ENCODE measurements around the gene SAMD14. TPM values are rescaled to one million over a fixed set of nuclear protein-coding genes. Genes with fewer than 3 reads are reported as not detected.
A peak's percentile ranks its signal among the peaks of the same experiment; 100 is the strongest.

SAMD14 gene
- total and polyA plus RNA-seq, 2 donors, result 0.42 to 0.62 TPM

DNA sequence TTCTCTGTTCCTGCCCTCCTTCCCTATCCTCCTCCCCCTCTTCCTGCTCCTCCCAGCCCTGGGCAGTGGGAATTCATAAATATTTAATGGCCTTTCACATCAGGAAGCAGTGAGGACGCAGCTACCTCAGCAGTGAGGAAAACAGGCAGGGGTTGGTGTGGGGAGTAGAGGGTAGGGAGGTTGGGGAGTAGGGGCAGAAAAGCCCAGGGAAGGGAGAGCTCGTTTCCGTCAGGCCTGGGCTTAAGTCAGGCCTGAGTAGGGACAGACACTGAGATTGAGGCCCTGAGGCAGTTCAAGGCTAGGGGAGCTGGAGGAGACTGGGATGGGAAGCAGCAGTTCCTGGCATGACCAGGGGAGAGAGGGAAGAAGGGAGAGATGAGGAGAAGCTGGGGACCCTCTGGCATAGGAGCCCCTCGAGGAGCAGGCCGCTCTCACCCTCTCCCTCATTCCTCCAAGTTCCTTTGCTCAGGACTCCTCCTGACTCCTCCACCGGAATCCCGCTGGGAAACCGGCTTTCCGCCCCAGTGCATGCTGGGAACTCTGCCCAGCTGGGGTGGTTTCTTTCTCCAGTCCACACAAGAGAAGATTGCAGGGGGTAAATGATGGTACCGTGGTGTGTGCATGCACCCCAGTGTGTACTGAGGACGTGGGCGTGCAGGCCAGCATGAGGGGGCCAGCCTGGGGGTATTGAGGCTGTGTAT lies 6.2 kb downstream of the SAMD14 start:
- DNase-seq (ENCODE audit: low read depth in 6 of 9, low spot score in 9 of 9), result no peak

DNA sequence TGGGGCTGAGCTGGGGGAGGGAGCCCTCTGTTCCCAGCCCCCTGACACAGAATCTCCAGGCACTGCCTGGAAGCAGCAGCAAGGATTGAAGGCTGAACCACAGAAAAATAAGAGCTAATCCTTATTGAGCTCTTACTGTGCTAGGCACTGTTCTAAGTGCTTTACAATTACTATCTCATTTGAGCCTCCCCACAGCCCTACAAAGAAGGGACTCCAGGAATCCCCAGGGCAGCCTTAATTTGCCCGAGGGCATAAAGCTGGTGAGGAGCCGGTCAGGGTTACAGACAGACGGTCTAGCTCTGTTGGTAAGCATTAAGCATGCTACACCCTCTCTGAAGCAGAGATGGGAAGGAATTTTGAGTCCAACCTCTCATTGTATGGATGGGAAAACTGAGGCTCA lies 7.0 kb downstream of the SAMD14 start:
- Histone ChIP-seq H3K4me3 (ENCODE audit: low read length in 2 of 2) (no peak overlapping the region), H3K9me3 (ENCODE audit: control insufficient read depth in 2 of 2, insufficient read depth in 1 of 2, low read length in 1 of 2) (no peaks in the 10 kb centered on the region), H3K4me1 (ENCODE audit: control insufficient read depth in 2 of 2, insufficient read depth in 2 of 2, low read length in 2 of 2) (no peaks in the 10 kb centered on the region), H3K27me3 (ENCODE audit: control insufficient read depth in 2 of 2, insufficient read depth in 1 of 2, low read length in 1 of 2) (peaks cover 23 to 67% of the 10 kb centered on the region in 2 donors), H3K27ac (ENCODE audit: low read depth in 1 of 2, low read length in 1 of 2) (no peak overlapping the region), H3K36me3 (ENCODE audit: control insufficient read depth in 2 of 2, insufficient read depth in 2 of 2, low read length in 1 of 2) (no peaks in the 10 kb centered on the region)
- 96% methylated on average over 3 of the region's 3 CpGs for WGBS
- no peak for DNase-seq (ENCODE audit: low read depth in 6 of 9, low spot score in 9 of 9)

More for the DNA sequence above, 6.2 kb downstream of the SAMD14 start:
- Histone ChIP-seq H3K36me3 (ENCODE audit: control insufficient read depth in 2 of 2, insufficient read depth in 2 of 2, low read length in 1 of 2) (no peaks in the 10 kb centered on the region), H3K27ac (ENCODE audit: low read depth in 1 of 2, low read length in 1 of 2) (no peak overlapping the region), H3K4me3 (ENCODE audit: low read length in 2 of 2) (no peak overlapping the region), H3K4me1 (ENCODE audit: control insufficient read depth in 2 of 2, insufficient read depth in 2 of 2, low read length in 2 of 2) (peaks cover 0 to 5% of the 10 kb centered on the region in 2 donors), H3K9me3 (ENCODE audit: control insufficient read depth in 2 of 2, insufficient read depth in 1 of 2, low read length in 1 of 2) (peaks cover 0 to 5% of the 10 kb centered on the region in 2 donors), H3K27me3 (ENCODE audit: control insufficient read depth in 2 of 2, insufficient read depth in 1 of 2, low read length in 1 of 2) (peaks cover 26 to 67% of the 10 kb centered on the region in 2 donors)
- WGBS, result 91% methylated on average over 12 of the region's 12 CpGs

DNA sequence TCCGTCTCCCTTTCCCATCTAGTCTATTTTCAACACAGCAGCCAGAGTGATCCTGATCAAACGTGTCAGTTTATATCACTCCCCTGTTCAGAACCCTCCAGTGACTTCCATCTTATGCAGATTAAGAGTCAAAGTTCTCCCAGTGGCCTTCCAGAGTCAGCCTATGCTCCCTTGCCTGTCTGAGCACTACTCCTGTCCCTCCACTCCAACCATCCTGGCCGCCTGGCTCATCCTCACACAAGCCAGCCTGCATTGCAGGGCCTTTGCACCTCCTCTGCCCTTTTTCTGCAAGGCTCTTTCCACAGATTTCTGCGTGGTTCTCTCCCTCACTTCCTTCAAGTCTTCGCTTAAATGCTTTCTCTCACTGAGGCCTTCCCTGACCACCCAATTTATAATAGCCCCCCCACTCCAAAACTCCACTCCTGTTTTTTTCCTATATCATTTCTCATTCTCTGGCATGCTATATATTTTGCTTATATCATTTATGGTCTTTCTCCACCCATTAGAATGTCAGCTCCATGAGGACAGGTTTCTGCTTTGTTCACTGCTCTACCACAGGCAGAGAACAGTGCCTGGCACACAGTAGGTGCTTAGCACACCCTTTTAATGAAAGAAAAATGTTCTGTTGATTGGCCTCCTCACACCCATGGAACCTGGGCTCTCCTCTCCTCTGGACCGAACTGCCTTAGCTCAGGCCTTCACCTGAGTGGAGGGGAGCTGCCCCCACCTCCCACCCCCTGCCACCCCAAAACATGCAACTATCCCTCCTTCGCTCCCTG lies 9.3 kb downstream of the SAMD14 start:
- peaks cover 0 to 1% of the 10 kb centered on the region in 2 donors for H3K9me3 ChIP-seq (ENCODE audit: control insufficient read depth in 2 of 2, insufficient read depth in 1 of 2, low read length in 1 of 2)
- 95% methylated on average over 7 of the region's 7 CpGs for WGBS
- DNase-seq (ENCODE audit: low read depth in 6 of 9, low spot score in 9 of 9), result no peak
- peaks cover 28 to 68% of the 10 kb centered on the region in 2 donors for H3K27me3 ChIP-seq (ENCODE audit: control insufficient read depth in 2 of 2, insufficient read depth in 1 of 2, low read length in 1 of 2)
- no peaks in the 10 kb centered on the region for H3K36me3 ChIP-seq (ENCODE audit: control insufficient read depth in 2 of 2, insufficient read depth in 2 of 2, low read length in 1 of 2)
- H3K4me3 ChIP-seq (ENCODE audit: low read length in 2 of 2), result no peak overlapping the region
- no peak overlapping the region for H3K27ac ChIP-seq (ENCODE audit: low read depth in 1 of 2, low read length in 1 of 2)
- peaks cover 2 to 4% of the 10 kb centered on the region in 2 donors for H3K4me1 ChIP-seq (ENCODE audit: control insufficient read depth in 2 of 2, insufficient read depth in 2 of 2, low read length in 2 of 2)

DNA sequence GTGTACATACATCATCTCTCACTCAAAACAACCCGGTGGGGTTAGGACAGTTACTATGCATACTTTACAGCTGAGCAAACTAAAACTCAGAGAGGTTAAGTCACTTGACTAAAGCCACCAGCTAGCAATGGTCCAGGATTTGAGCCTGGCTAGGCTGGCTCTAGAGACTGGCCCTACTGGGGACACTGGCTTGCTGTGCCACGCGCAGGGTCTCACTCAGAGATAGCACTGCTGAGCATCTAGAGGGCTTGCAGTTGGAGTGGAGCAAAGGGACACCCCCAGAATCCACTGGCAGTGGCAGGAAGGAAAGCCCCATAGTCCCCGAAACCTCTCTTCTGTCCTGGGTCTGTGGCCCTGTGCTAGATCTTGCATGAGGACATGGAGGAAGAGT lies 11.1 kb downstream of the SAMD14 start:
- Histone ChIP-seq H3K27ac (ENCODE audit: low read depth in 1 of 2, low read length in 1 of 2) (no peak overlapping the region), H3K27me3 (ENCODE audit: control insufficient read depth in 2 of 2, insufficient read depth in 1 of 2, low read length in 1 of 2) (peaks cover 30 to 70% of the 10 kb centered on the region in 2 donors), H3K36me3 (ENCODE audit: control insufficient read depth in 2 of 2, insufficient read depth in 2 of 2, low read length in 1 of 2) (no peaks in the 10 kb centered on the region), H3K4me3 (ENCODE audit: low read length in 2 of 2) (no peak overlapping the region), H3K9me3 (ENCODE audit: control insufficient read depth in 2 of 2, insufficient read depth in 1 of 2, low read length in 1 of 2) (peaks cover 0 to 1% of the 10 kb centered on the region in 2 donors), H3K4me1 (ENCODE audit: control insufficient read depth in 2 of 2, insufficient read depth in 2 of 2, low read length in 2 of 2) (peaks cover 2 to 4% of the 10 kb centered on the region in 2 donors)
- 96% methylated on average over 4 of the region's 4 CpGs for WGBS
- DNase-seq (ENCODE audit: low read depth in 6 of 9, low spot score in 9 of 9), result no peak

DNA sequence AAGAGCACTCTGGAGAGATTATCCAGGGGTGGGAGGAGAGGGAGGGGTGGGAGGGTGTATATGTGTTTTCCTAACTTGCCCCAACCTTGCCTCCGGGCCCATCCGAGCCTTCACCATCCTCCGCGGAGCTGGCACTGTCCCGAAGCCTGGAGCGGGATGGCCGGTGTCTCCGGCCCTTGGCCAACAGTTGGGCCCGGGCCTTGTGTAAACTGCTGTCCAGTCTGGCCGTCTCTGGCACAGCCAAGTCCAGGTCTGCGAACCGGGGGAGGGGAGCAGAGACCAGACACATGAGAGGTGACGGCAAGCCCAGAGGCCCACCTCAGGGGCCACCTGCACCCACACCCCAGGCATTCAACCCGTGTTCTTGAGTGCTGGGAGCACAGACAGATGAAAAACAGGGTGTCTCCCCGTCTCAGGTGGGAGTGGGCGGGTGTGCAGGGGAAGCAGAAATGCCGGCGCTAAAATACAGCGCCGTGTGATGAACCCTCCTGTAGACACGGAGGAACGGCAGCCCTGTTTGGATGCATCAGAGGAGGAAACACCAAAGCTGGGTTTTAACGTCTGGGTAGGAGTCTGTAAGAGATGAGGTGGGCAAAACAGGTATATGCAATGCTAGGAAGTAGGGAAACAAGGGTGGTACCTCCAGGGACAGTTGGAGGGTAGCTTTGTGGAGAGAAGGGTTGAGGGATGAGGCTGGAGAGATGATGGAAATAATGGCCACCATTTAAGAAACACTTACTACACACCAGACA lies 11.7 kb downstream of the SAMD14 start:
- H3K4me1 ChIP-seq (ENCODE audit: control insufficient read depth in 2 of 2, insufficient read depth in 2 of 2, low read length in 2 of 2), result peaks cover 2 to 4% of the 10 kb centered on the region in 2 donors
- H3K27me3 ChIP-seq (ENCODE audit: control insufficient read depth in 2 of 2, insufficient read depth in 1 of 2, low read length in 1 of 2), result peaks cover 29 to 68% of the 10 kb centered on the region in 2 donors
- peaks cover 0 to 1% of the 10 kb centered on the region in 2 donors for H3K9me3 ChIP-seq (ENCODE audit: control insufficient read depth in 2 of 2, insufficient read depth in 1 of 2, low read length in 1 of 2)
- no peaks in the 10 kb centered on the region for H3K36me3 ChIP-seq (ENCODE audit: control insufficient read depth in 2 of 2, insufficient read depth in 2 of 2, low read length in 1 of 2)
- WGBS, result 91% methylated on average over 23 of the region's 23 CpGs
- H3K27ac ChIP-seq (ENCODE audit: low read depth in 1 of 2, low read length in 1 of 2), result no peak overlapping the region
- H3K4me3 ChIP-seq (ENCODE audit: low read length in 2 of 2), result no peak overlapping the region
- DNase-seq (ENCODE audit: low read depth in 6 of 9, low spot score in 9 of 9), result no peak

DNA sequence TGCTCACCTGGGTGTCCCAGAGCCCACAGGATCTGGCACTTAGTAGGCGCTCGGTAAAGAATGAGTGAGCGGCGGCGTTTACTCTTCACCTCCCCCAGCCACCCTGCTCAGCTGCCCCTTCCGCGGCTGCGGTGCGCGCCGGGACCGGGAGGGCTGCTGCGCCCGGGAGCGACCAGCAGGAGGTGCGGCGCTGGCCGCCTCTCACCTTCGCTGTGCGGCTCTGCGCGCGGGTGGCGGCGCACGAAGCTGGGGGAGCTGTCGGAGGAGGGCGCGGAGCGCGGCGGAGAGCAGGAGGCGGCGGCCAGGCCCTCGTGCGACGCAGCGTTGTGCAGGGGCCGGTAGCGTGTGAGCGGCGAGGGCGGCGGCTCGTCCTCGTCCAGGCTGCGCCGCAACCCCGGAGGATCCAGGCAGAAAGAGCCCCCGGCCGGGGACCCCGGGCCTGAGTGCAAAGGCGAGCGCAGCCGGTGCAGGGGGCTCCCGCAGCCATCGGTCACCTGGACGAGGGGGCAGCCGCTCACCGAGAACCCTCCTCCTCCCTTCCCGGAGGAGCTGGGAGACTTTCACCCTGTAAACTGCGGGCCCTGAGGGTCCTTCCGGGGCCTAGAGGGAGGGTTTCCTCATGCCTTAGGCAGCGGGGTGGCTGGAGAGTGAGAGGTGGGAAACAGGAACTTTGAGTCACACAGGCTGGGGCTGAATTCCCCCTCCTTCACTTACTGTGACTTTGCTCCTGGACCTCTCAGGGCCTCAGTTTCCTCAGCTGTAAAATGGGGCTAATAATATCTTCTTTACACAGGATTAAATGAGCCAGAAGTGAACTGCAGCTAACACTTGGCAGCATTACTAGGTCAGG lies 12.5 kb downstream of the SAMD14 start:
- Histone ChIP-seq H3K4me3 (ENCODE audit: low read length in 2 of 2) (peak overlapping the region in 1 of 2 donors; percentile 29), H3K27me3 (ENCODE audit: control insufficient read depth in 2 of 2, insufficient read depth in 1 of 2, low read length in 1 of 2) (peaks cover 28 to 61% of the 10 kb centered on the region in 2 donors), H3K9me3 (ENCODE audit: control insufficient read depth in 2 of 2, insufficient read depth in 1 of 2, low read length in 1 of 2) (peaks cover 0 to 1% of the 10 kb centered on the region in 2 donors), H3K4me1 (ENCODE audit: control insufficient read depth in 2 of 2, insufficient read depth in 2 of 2, low read length in 2 of 2) (peaks cover 2 to 4% of the 10 kb centered on the region in 2 donors), H3K27ac (ENCODE audit: low read depth in 1 of 2, low read length in 1 of 2) (no peak overlapping the region), H3K36me3 (ENCODE audit: control insufficient read depth in 2 of 2, insufficient read depth in 2 of 2, low read length in 1 of 2) (no peaks in the 10 kb centered on the region)
- DNase-seq (ENCODE audit: low read depth in 6 of 9, low spot score in 9 of 9), result peak in 4 of 9 donors; percentile 29 to 68 (median 58)
- 3% methylated on average over 64 of the region's 64 CpGs for WGBS

DNA sequence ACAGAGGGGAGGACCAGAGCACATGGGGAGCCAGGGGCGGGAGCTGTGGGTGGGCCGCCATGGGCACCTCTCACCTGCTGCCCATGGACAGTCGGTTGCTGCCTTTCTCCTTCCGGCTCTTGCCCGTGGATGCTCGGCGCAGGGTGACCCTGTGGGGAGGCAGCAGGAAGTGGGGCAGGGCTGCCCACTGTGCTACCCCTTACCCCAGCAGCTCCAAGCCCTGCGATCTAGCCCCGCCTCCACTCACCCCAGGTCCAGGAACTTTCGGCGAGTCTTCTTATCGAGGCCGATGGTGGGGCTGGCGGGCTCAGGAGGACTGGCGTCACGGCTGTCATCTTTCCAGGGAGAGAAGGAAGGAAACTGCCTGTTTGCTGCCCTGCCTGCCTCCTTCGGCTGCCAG lies 14.2 kb downstream of the SAMD14 start:
- H3K27ac ChIP-seq (ENCODE audit: low read depth in 1 of 2, low read length in 1 of 2), result no peak overlapping the region
- no peak for DNase-seq (ENCODE audit: low read depth in 6 of 9, low spot score in 9 of 9)
- WGBS, result 65% methylated on average over 17 of the region's 17 CpGs
- H3K27me3 ChIP-seq (ENCODE audit: control insufficient read depth in 2 of 2, insufficient read depth in 1 of 2, low read length in 1 of 2), result peaks cover 28 to 57% of the 10 kb centered on the region in 2 donors
- peaks cover 0 to 1% of the 10 kb centered on the region in 2 donors for H3K9me3 ChIP-seq (ENCODE audit: control insufficient read depth in 2 of 2, insufficient read depth in 1 of 2, low read length in 1 of 2)
- H3K4me1 ChIP-seq (ENCODE audit: control insufficient read depth in 2 of 2, insufficient read depth in 2 of 2, low read length in 2 of 2), result peaks cover 2 to 4% of the 10 kb centered on the region in 2 donors
- H3K36me3 ChIP-seq (ENCODE audit: control insufficient read depth in 2 of 2, insufficient read depth in 2 of 2, low read length in 1 of 2), result peaks cover 2 to 4% of the 10 kb centered on the region in 2 donors
- H3K4me3 ChIP-seq (ENCODE audit: low read length in 2 of 2), result no peak overlapping the region

DNA sequence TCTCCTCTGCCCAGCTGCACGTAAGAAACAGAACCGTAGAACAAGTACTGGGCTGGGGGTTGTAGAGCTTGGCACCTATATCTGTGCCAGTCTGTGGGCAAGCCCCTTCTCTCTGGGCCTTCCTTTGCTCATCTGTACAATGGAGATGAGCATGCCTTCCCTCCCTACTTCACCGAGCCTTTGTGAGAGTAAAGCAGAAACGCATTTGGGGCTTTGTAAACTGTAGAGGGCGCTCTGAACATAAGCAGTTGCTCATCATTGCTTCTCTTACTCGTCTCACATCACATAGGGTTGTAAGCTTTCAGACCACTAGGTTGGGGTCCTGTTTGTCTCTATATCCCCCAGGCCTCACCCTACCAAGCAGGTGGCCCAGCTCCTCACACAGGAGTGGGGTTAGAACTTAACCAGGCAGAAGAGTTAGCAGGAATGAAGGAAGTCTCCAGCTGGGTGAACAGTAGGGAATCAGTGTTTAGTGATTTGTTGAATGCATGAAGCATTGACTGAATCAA lies 15.1 kb downstream of the SAMD14 start:
- Histone ChIP-seq H3K27me3 (ENCODE audit: control insufficient read depth in 2 of 2, insufficient read depth in 1 of 2, low read length in 1 of 2) (peaks cover 26 to 52% of the 10 kb centered on the region in 2 donors), H3K27ac (ENCODE audit: low read depth in 1 of 2, low read length in 1 of 2) (no peak overlapping the region)
- WGBS, result 38% methylated on average over 6 of the region's 6 CpGs

More for the DNA sequence above, 15.1 kb downstream of the SAMD14 start:
- no peak overlapping the region for H3K4me3 ChIP-seq (ENCODE audit: low read length in 2 of 2)
- peaks cover 4 to 11% of the 10 kb centered on the region in 2 donors for H3K36me3 ChIP-seq (ENCODE audit: control insufficient read depth in 2 of 2, insufficient read depth in 2 of 2, low read length in 1 of 2)
- peak in 2 of 9 donors; percentile 35 to 61 for DNase-seq (ENCODE audit: low read depth in 6 of 9, low spot score in 9 of 9)
- peaks cover 2 to 4% of the 10 kb centered on the region in 2 donors for H3K4me1 ChIP-seq (ENCODE audit: control insufficient read depth in 2 of 2, insufficient read depth in 2 of 2, low read length in 2 of 2)
- H3K9me3 ChIP-seq (ENCODE audit: control insufficient read depth in 2 of 2, insufficient read depth in 1 of 2, low read length in 1 of 2), result peaks cover 0 to 1% of the 10 kb centered on the region in 2 donors

All from thymus (tissue), 11 donors.